Activated B cell treated with CpG ODN at 0.5 μM for 24 hours (primary cell): ENCODE measurements around the gene RABGAP1L. TPM values are rescaled to one million over a fixed set of nuclear protein-coding genes. Genes with fewer than 3 reads are reported as not detected.

ENCODE experiments used
- ATAC-seq: fragments of 200-7000 bp; cut with Tn5 transposase; one replicate; pipeline ENCODE4 v1.10.0; 2021; ENCODE audit warnings: low read depth, mild to moderate bottlenecking, moderate library complexity
- CTCF ChIA-PET: fragments of 350-600 bp; sonication (Branson Sonifier 250); formaldehyde crosslinking; loops from one replicate; lab custom pipeline; 2021; ENCODE audit warnings: antibody characterized with exemption; lab: Charles Lee
- POLR2A ChIA-PET: fragments of 350-600 bp; sonication (Branson Sonifier 250); formaldehyde crosslinking; loops from one replicate; lab custom pipeline; 2021; ENCODE audit warnings: antibody characterized with exemption; lab: Charles Lee
- DNase-seq: peaks from one replicate; pipeline ENCODE4 v3.0.0; 2022
- H3K27ac Mint-ChIP-seq: one replicate; pipeline ENCODE4 v1.8.0; 2020; ENCODE audit warnings: mixed read lengths
- H3K27me3 Mint-ChIP-seq: one replicate; pipeline ENCODE4 v1.8.0; 2021; ENCODE audit warnings: mixed read lengths
- H3K36me3 Mint-ChIP-seq: one replicate; pipeline ENCODE4 v1.8.0; 2021; ENCODE audit warnings: low read depth, mixed read lengths
- H3K4me1 Mint-ChIP-seq: one replicate; pipeline ENCODE4 v1.8.0; 2021; ENCODE audit warnings: mixed read lengths
- H3K4me3 Mint-ChIP-seq: one replicate; pipeline ENCODE4 v1.8.0; 2020; ENCODE audit warnings: mild to moderate bottlenecking, mixed read lengths
- H3K9me3 Mint-ChIP-seq: one replicate; pipeline ENCODE4 v1.8.0; 2020; ENCODE audit warnings: mixed read lengths
- CTCF ChIP-seq: fragments of 200-600 bp; IDR thresholded peaks from one replicate; pipeline ENCODE4 v1.8.0; 2022; ENCODE audit warnings: antibody characterized with exemption, mild to moderate bottlenecking
- intact Hi-C: fragments of 100-400 bp; cut with micrococcal nuclease; formaldehyde crosslinking; loops from one replicate; pipeline ENCODE4 v1.15.1; 2024
- total RNA-seq: library from RNA; stranded (reverse); gene quantifications from 2 replicates; pipeline ENCODE4 v1.2.3, GENCODE V29; 2022

RABGAP1L gene
- total RNA-seq, 1 donor from 2014 or later = 126 TPM

- CTCF ChIA-PET = no interaction called here
- H3K4me3 Mint-ChIP-seq = no peak overlapping the region
- peaks cover 20% of the 10 kb centered on the region for H3K36me3 Mint-ChIP-seq
- intact Hi-C loops = no loop called here
- no peak overlapping the region for H3K27ac Mint-ChIP-seq
- H3K9me3 Mint-ChIP-seq = no peaks in the 10 kb centered on the region
- peaks cover 52% of the 10 kb centered on the region for H3K4me1 Mint-ChIP-seq
- ATAC-seq = no peak
- TF ChIP-seq CTCF = no peak
- POLR2A ChIA-PET = interaction anchor here (0.8 kb wide), 1 partner anchor 156 kb away, joined by 5 read pairs; no protein-coding TSS in a partner anchor
- DNase-seq = no peak
- H3K27me3 Mint-ChIP-seq = no peaks in the 10 kb centered on the region
Observed at GRCh38 chr1:174956086-174956485, 796.8 kb downstream of the RABGAP1L start.

- ATAC-seq (no peak), DNase-seq (no peak)
- Mint-ChIP-seq H3K27ac (no peak overlapping the region), H3K27me3 (no peaks in the 10 kb centered on the region), H3K36me3 (peaks cover 20% of the 10 kb centered on the region), H3K4me3 (no peak overlapping the region), H3K9me3 (no peaks in the 10 kb centered on the region), H3K4me1 (peaks cover 48% of the 10 kb centered on the region)
- intact Hi-C loops = no loop called here
- TF ChIP-seq CTCF = no peak
- CTCF ChIA-PET = no interaction called here
- POLR2A ChIA-PET = interaction anchor here (0.6 to 0.8 kb wide), 4 partner anchors 12 to 157 kb away, joined by 3 to 5 read pairs (median 4); no protein-coding TSS in a partner anchor
Observed at GRCh38 chr1:174956976-174957375, 797.7 kb downstream of the RABGAP1L start.

- no peaks in the 10 kb centered on the region for H3K27me3 Mint-ChIP-seq
- no peak for TF ChIP-seq CTCF
- peaks cover 20% of the 10 kb centered on the region for H3K36me3 Mint-ChIP-seq
- intact Hi-C loops = no loop called here
- DNase-seq (no peak), ATAC-seq (no peak)
- H3K4me1 Mint-ChIP-seq = peaks cover 44% of the 10 kb centered on the region
- H3K9me3 Mint-ChIP-seq = no peaks in the 10 kb centered on the region
- ChIA-PET CTCF (no interaction called here), POLR2A (interaction anchor here (0.7 kb wide), 1 partner anchor 92 kb away, joined by 4 read pairs; no protein-coding TSS in a partner anchor)
- H3K27ac Mint-ChIP-seq = no peak overlapping the region
- H3K4me3 Mint-ChIP-seq = no peak overlapping the region
Observed at GRCh38 chr1:174957829-174958228, 798.5 kb downstream of the RABGAP1L start.

GRCh38 chr1:174958396-174958795 lies 799.1 kb downstream of the RABGAP1L start:
- Mint-ChIP-seq H3K27ac (no peak overlapping the region), H3K4me3 (no peak overlapping the region)
- CTCF ChIA-PET = no interaction called here

GRCh38 chr1:174960362-174960761 lies 801.0 kb downstream of the RABGAP1L start:
- DNase-seq (no peak), ATAC-seq (no peak)
- H3K36me3 Mint-ChIP-seq = peaks cover 20% of the 10 kb centered on the region
- no peak overlapping the region for H3K4me3 Mint-ChIP-seq
- H3K27ac Mint-ChIP-seq = no peak overlapping the region
- TF ChIP-seq CTCF = no peak
- ChIA-PET POLR2A (no interaction called here), CTCF (no interaction called here)
- intact Hi-C loops = no loop called here
- H3K9me3 Mint-ChIP-seq = no peaks in the 10 kb centered on the region
- peaks cover 41% of the 10 kb centered on the region for H3K4me1 Mint-ChIP-seq
- no peaks in the 10 kb centered on the region for H3K27me3 Mint-ChIP-seq

More at GRCh38 chr1:174958396-174958795, 799.1 kb downstream of the RABGAP1L start:
- H3K36me3 Mint-ChIP-seq = peaks cover 20% of the 10 kb centered on the region
- TF ChIP-seq CTCF = no peak
- intact Hi-C loops = no loop called here
- peaks cover 41% of the 10 kb centered on the region for H3K4me1 Mint-ChIP-seq
- no peaks in the 10 kb centered on the region for H3K27me3 Mint-ChIP-seq
- POLR2A ChIA-PET = interaction anchor here (1.0 kb wide), 1 partner anchor 41 kb away, joined by 3 read pairs; no protein-coding TSS in a partner anchor
- DNase-seq (no peak), ATAC-seq (no peak)
- H3K9me3 Mint-ChIP-seq = no peaks in the 10 kb centered on the region
